HT-29 (cell line): ENCODE data around the gene MAPK8IP3. TPM values are rescaled to one million over a fixed set of nuclear protein-coding genes. Genes with fewer than 3 reads are reported as not detected.

Source experiments
- DNase-seq: peaks from one replicate; pipeline ENCODE4 v3.0.0-alpha.2; 2015; ENCODE audit warnings: low spot score
- total RNA-seq: library from RNA; depleted of rRNA; stranded (reverse); fragments of >200 nt; shearing (Covaris generic); gene quantifications from 2 replicates; pipeline ENCODE4 v1.2.3, GENCODE V29; 2014; rRNA removed

MAPK8IP3 gene, protein sequence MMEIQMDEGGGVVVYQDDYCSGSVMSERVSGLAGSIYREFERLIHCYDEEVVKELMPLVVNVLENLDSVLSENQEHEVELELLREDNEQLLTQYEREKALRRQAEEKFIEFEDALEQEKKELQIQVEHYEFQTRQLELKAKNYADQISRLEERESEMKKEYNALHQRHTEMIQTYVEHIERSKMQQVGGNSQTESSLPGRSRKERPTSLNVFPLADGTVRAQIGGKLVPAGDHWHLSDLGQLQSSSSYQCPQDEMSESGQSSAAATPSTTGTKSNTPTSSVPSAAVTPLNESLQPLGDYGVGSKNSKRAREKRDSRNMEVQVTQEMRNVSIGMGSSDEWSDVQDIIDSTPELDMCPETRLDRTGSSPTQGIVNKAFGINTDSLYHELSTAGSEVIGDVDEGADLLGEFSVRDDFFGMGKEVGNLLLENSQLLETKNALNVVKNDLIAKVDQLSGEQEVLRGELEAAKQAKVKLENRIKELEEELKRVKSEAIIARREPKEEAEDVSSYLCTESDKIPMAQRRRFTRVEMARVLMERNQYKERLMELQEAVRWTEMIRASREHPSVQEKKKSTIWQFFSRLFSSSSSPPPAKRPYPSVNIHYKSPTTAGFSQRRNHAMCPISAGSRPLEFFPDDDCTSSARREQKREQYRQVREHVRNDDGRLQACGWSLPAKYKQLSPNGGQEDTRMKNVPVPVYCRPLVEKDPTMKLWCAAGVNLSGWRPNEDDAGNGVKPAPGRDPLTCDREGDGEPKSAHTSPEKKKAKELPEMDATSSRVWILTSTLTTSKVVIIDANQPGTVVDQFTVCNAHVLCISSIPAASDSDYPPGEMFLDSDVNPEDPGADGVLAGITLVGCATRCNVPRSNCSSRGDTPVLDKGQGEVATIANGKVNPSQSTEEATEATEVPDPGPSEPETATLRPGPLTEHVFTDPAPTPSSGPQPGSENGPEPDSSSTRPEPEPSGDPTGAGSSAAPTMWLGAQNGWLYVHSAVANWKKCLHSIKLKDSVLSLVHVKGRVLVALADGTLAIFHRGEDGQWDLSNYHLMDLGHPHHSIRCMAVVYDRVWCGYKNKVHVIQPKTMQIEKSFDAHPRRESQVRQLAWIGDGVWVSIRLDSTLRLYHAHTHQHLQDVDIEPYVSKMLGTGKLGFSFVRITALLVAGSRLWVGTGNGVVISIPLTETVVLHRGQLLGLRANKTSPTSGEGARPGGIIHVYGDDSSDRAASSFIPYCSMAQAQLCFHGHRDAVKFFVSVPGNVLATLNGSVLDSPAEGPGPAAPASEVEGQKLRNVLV (N-terminal part only)
- total RNA-seq = 91.6 and 120 TPM in 2 replicates

DNA sequence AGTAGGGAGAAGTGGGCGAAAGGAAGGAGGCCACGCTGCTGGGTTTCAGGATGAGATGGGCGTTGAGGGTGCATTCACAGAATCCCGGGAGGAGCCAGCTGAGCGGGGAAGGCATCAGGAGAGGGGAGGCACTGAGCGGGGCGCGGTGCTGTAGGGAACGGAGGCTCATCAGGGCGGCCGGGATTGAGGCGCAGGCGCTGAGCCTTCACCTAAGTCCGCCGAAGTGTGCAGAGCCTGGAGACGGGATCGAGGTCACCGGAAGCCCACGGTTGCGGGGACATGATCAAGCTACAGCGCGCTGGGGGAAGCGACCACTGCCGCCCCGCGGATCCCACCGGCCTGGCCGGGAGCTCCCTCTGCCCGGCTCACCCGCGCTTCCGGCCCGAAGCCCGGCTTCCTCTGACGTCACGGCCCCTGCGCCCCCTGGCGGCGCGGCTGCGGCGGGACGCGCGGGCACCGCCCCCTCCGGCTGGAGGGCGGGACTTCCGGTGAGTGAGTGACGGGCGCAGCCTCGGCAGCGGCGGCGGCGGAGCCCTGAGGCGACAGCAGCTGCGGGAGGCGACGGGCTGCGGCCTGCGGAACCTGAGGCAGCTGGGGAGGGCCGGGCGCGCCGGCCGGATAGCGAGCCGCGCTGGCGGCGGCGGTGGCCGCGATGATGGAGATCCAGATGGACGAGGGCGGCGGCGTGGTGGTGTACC is at the start of gene MAPK8IP3:
TSS of gene MAPK8IP3 (plus strand) at position 508 of the 698 bp plus-strand sequence. CDS start at position 653, 145 bp downstream.
- DNase-seq = peak; percentile 89

- DNase-seq = no peak
These were observed 49.0 kb upstream of the MAPK8IP3 start for GRCh38 chr16:1656808-1657617.

- no peak for DNase-seq
These were observed 48.2 kb upstream of the MAPK8IP3 start for GRCh38 chr16:1657841-1658240.

DNA sequence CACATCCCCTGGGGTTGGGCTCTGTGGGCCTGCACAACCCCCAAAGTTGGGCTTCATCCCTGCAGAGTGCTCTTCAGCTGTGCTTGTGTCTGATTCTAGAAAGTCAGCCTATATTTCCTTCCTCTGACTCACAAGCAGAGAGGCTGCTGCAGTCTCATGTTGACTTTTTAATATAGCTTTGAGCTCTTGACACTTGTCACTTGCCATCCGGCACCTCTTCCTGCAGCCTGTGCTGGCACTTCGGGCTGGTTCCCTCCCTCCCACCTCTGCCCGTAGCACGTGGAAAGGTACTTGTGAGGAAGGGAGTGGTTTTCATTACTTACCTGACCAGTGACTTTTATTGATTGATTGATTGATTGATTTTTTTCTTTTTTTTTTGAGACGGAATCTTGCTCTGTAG is 47.0 kb upstream of the MAPK8IP3 start:
- DNase-seq = no peak

DNA sequence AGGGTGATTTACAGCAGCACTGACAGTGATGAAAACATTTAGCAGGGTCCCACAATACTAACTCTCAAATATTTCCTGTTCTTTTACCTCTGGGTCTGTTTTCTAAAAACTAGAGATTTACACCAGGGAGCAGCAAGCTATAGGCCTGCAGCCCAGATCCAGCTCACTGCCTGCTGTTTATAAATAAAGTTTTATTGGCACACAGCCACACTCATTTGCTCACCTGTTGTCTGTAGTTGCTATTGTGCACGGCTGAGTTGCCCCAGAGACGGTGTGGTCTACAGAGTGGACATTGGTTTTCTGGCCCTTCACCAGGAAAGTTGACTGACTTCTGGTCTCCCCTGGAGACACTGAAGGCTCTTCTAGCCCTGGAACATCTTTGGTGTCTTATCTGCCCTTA is 44.2 kb upstream of the MAPK8IP3 start:
- no peak for DNase-seq

- DNase-seq = no peak
These were observed 43.5 kb upstream of the MAPK8IP3 start for GRCh38 chr16:1662543-1662942.

GRCh38 chr16:1665829-1666228 is 40.2 kb upstream of the MAPK8IP3 start:
- DNase-seq = no peak

DNA sequence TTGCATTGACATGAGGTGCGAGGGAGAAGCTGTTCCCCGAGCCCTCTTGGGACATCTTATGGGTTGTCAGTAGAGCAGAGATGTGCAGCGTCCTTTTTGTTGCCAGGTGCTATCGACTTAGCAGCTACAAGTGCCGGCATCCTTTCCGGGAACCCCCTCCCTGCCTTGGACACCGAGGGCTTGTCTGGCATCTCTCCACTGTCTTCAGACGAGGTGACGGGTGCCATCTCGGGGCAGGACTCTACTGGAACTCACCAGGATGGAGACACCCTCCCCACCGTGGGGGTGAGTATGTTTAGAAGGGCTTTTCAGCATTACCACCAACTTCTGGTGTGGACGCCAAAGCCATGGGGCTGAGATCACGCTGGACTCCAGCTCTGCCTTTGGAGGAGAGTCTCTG is 39.7 kb upstream of the MAPK8IP3 start:
- no peak for DNase-seq

GRCh38 chr16:1667271-1667670 is 38.7 kb upstream of the MAPK8IP3 start:
- DNase-seq = no peak

- no peak for DNase-seq
These were observed 38.1 kb upstream of the MAPK8IP3 start for GRCh38 chr16:1667916-1668315.

DNA sequence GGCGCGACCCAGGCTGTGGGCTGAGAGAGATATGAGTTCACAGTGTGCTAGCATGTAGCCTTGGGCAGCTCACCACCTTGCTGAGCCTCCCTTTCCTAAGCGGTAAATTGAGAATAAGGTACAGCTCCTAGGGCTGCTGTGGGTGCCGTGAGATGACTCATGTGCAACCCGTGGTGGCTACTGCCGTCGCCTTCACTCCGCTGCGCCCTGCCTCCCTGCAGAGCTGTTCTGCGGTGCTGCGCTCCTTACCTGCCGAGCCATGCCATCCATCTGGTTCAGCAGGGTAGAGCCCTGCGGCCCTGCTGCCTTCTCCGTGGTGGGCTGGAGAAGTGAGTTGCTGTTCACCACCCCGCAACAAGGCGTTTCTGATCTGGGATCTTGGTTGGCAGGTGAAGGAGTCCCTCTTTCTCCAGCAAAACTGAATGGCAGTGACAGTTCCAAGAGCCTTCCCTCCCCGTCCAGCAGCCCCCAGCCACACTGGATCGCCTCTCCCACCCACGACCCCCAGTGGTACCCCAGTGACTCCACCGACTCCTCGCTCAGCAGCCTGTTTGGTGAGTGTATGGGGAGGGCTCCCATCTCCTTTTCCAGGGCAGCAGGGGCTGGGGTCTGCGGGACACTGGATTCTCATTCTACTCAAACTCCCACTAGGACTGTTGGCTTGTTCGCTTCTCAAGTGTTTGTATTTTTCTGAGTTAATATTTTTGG is 37.2 kb upstream of the MAPK8IP3 start:
- DNase-seq = no peak

- DNase-seq = no peak
These were observed 36.3 kb upstream of the MAPK8IP3 start for GRCh38 chr16:1669698-1670097.

DNA sequence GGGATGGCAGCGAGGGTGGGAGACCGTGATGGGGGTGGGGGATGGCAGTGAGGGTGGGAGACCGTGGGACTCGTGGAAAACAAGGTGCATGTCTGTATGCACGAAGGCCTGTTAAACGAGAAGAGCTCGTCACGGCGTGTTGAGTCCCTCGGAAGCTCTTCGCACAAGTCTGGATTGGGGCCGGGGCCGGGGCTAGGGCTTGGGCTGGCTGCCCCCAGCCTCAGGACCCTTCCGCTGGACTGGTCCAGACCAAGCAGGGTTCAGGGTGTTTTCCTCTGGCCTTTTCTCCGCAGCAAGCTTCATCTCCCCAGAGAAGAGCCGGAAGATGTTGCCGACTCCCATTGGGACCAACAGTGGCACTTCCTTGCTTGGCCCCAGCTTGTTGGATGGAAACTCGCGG is 35.6 kb upstream of the MAPK8IP3 start:
- DNase-seq = no peak

DNA sequence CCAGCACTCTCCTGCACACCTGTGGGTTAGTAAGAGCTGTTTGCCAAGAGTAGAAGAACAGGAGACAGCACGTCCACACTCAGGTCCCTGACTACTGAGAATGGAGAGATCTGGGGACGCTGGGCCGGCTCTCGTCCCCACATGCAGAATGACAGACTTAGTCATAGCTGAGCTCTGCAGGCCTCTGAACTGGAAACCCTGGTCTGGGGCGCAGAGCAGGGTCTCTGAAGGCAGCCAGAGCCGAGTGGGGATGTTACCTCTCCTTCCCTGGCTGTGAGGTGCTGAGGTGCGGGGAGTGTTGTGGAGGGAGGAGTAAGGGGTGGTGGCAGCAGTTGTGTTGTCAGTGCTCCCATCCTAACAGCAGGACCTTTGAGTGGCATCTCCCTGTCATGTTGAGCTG is 35.1 kb upstream of the MAPK8IP3 start:
- DNase-seq = no peak

- DNase-seq = no peak
These were observed 32.4 kb upstream of the MAPK8IP3 start for GRCh38 chr16:1673424-1674151.

DNA sequence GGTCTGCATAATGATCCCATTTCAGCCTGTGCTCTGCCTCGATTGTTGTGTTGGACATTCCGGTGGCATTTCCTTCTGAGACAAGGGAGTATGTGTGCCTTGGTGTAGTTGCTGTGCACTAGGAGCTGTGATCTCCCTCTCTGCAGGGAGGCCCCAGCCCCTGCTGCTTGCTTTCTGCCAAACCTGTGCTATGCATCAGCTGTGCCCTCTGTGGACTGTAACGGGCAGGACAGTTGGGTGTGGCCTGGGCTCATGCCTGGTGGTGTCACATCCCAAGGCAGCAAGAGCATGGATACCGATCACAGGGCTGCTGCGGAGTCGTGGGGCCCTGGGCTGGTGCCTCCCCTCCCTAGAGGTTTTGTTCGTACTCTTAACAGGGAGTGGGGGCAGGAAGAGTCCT is 31.7 kb upstream of the MAPK8IP3 start:
- no peak for DNase-seq

- DNase-seq = no peak
These were observed 31.0 kb upstream of the MAPK8IP3 start for GRCh38 chr16:1674751-1675664.

- no peak for DNase-seq
These were observed 29.3 kb upstream of the MAPK8IP3 start for GRCh38 chr16:1676661-1677060.
